Measurements from ENCODE around the gene PPM1L. TPM values are rescaled to one million over a fixed set of nuclear protein-coding genes. Genes with fewer than 3 reads are reported as not detected.
A peak's percentile ranks its signal among the peaks of the same experiment; 100 is the strongest.

Gene PPM1L
- total RNA-seq, 1 donor from 2014 or later, result 30.1 TPM

DNA sequence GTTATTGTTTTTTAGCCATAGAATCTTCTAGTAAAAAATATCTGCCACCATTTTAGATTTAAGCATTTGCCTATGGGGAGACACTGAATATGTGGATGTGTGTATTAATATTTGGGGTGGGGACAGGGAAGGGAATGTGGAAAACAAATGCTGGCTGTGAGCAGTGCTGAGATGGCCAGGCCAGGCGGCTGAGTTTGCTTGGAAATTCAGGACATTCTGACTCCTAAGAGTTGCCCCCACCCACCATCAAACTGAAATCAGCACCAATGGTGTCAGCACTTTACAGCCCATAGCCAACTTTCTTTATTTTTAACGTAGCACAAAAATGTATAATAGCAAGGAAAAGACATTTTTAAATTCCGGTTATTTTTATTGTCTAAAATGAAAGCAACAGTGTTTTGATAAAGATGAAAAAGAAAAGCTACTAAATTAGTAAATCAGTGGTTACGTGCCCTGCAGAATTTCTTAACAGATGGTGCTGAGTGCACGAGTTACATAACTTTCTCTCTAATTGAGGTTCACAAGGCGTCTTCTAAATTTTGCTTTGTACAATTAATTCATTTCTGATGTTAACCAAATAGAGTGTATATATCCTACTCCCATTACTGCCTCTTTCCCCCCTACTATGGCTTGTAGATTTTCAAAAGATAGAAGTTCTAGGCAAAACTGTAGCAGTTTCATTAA, 315.1 kb downstream of the PPM1L start:
- Mint-ChIP-seq H3K4me3 (ENCODE audit: low read depth) (no peak overlapping the region), H3K27ac (no peak overlapping the region), H3K4me1 (ENCODE audit: low read depth) (no peaks in the 10 kb centered on the region), H3K27me3 (no peaks in the 10 kb centered on the region), H3K9me3 (ENCODE audit: low read depth) (no peaks in the 10 kb centered on the region), H3K36me3 (ENCODE audit: insufficient read depth) (no peaks in the 10 kb centered on the region)
- no peak for TF ChIP-seq CTCF (IDR thresholded peaks at IDR 0.05; ENCODE audit: unreplicated experiment)
- DNase-seq (ENCODE audit: low spot score, unreplicated experiment), result no peak

- Mint-ChIP-seq H3K9me3 (ENCODE audit: low read depth) (no peaks in the 10 kb centered on the region), H3K27ac (no peak overlapping the region), H3K4me1 (ENCODE audit: low read depth) (no peaks in the 10 kb centered on the region), H3K36me3 (ENCODE audit: insufficient read depth) (no peaks in the 10 kb centered on the region), H3K4me3 (ENCODE audit: low read depth) (no peak overlapping the region), H3K27me3 (no peaks in the 10 kb centered on the region)
- DNase-seq (ENCODE audit: low spot score, unreplicated experiment), result no peak
- no peak for TF ChIP-seq CTCF (IDR thresholded peaks at IDR 0.05; ENCODE audit: unreplicated experiment)
These were observed 316.2 kb downstream of the PPM1L start for GRCh38 chr3:161072211-161072621.

DNA sequence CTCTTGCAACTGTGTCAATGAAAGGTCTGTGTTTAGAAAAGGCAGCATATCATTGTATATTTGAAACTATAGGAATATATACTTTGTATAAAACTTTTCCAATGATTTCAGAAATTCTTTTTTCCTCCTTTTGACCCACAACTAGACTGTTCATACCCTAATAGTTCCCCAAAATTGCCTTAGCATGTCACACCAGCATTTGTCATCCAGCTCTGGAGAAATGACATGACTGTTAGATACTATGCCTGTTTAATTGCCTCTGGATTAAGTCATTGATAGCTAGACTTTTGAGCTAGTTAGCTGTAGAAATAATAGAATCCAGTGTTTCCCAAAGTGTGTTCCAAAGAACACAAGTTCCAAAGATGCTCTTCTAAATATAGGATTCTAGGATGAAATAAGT, 316.7 kb downstream of the PPM1L start:
- no peak for DNase-seq (ENCODE audit: low spot score, unreplicated experiment)
- Mint-ChIP-seq H3K9me3 (ENCODE audit: low read depth) (no peaks in the 10 kb centered on the region), H3K4me1 (ENCODE audit: low read depth) (no peaks in the 10 kb centered on the region), H3K36me3 (ENCODE audit: insufficient read depth) (no peaks in the 10 kb centered on the region), H3K4me3 (ENCODE audit: low read depth) (no peak overlapping the region), H3K27me3 (no peaks in the 10 kb centered on the region), H3K27ac (peak overlapping the region; percentile 37)
- no peak for TF ChIP-seq CTCF (IDR thresholded peaks at IDR 0.05; ENCODE audit: unreplicated experiment)

- TF ChIP-seq CTCF (IDR thresholded peaks at IDR 0.05; ENCODE audit: unreplicated experiment), result no peak
- no peaks in the 10 kb centered on the region for H3K36me3 Mint-ChIP-seq (ENCODE audit: insufficient read depth)
- H3K4me3 Mint-ChIP-seq (ENCODE audit: low read depth), result no peak overlapping the region
- no peaks in the 10 kb centered on the region for H3K4me1 Mint-ChIP-seq (ENCODE audit: low read depth)
- no peak for DNase-seq (ENCODE audit: low spot score, unreplicated experiment)
- H3K27me3 Mint-ChIP-seq, result no peaks in the 10 kb centered on the region
- no peak overlapping the region for H3K27ac Mint-ChIP-seq
- no peaks in the 10 kb centered on the region for H3K9me3 Mint-ChIP-seq (ENCODE audit: low read depth)
These were observed 317.1 kb downstream of the PPM1L start for GRCh38 chr3:161073181-161073580.

DNA sequence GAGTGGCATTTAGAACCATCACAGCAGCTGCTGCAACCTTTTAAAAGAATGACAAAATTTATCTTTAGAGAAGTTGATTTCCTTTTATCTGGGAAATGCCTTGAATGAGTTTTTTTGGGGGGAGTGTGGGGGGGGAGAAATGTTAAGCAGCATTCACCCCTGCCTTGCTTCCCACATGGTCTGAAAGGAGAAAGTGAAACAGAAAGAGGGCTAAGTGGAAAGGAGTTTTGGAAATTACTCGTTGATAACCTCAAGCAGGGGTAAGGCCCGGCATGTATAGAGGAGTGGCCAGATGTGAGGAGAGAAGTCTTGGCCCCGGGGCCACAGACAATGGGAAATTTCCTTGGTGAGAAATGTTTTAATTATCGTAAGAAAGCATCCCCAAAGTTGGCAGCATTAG, 325.6 kb downstream of the PPM1L start:
- Mint-ChIP-seq H3K27ac (no peak overlapping the region), H3K27me3 (no peaks in the 10 kb centered on the region), H3K4me1 (ENCODE audit: low read depth) (no peaks in the 10 kb centered on the region), H3K9me3 (ENCODE audit: low read depth) (no peaks in the 10 kb centered on the region), H3K4me3 (ENCODE audit: low read depth) (no peak overlapping the region), H3K36me3 (ENCODE audit: insufficient read depth) (peaks cover 5% of the 10 kb centered on the region)
- no peak for DNase-seq (ENCODE audit: low spot score, unreplicated experiment)
- no peak for TF ChIP-seq CTCF (IDR thresholded peaks at IDR 0.05; ENCODE audit: unreplicated experiment)
